AG08395 (cell line): Measurements from ENCODE around the gene SLC38A10.

Experiments
- DNase-seq: peaks from one replicate; pipeline ENCODE4 v3.0.0; 2012; ENCODE audit warnings: mixed read lengths, low spot score

SLC38A10 gene

GRCh38 chr17:81330884-81331245 is 35.8 kb upstream of the SLC38A10 start:
- no peak for DNase-seq

- no peak for DNase-seq
These were observed 35.1 kb upstream of the SLC38A10 start for GRCh38 chr17:81329927-81330883.

GRCh38 chr17:81328978-81329926 is 34.1 kb upstream of the SLC38A10 start:
- peak; percentile 95 for DNase-seq

- no peak for DNase-seq
These were observed 33.4 kb upstream of the SLC38A10 start for GRCh38 chr17:81328489-81328888.

- no peak for DNase-seq
These were observed 30.7 kb upstream of the SLC38A10 start for GRCh38 chr17:81325714-81326358.

GRCh38 chr17:81324851-81325713 is 30.0 kb upstream of the SLC38A10 start:
- no peak for DNase-seq

- DNase-seq = no peak
These were observed 29.2 kb upstream of the SLC38A10 start for GRCh38 chr17:81324177-81324850.

GRCh38 chr17:81323411-81323868 is 28.3 kb upstream of the SLC38A10 start:
- DNase-seq = peak; percentile 49

- no peak for DNase-seq
These were observed 27.9 kb upstream of the SLC38A10 start for GRCh38 chr17:81323083-81323369.

- peak; percentile 66 for DNase-seq
These were observed 27.4 kb upstream of the SLC38A10 start for GRCh38 chr17:81322271-81323082.

GRCh38 chr17:81317961-81318605 is 23.0 kb upstream of the SLC38A10 start:
- no peak for DNase-seq

- DNase-seq = no peak
These were observed 22.4 kb upstream of the SLC38A10 start for GRCh38 chr17:81317530-81317821.

- no peak for DNase-seq
These were observed 20.8 kb upstream of the SLC38A10 start for GRCh38 chr17:81315885-81316391.

GRCh38 chr17:81315129-81315884 is 20.2 kb upstream of the SLC38A10 start:
- no peak for DNase-seq

GRCh38 chr17:81314398-81315081 is 19.4 kb upstream of the SLC38A10 start:
- DNase-seq = no peak

- DNase-seq = no peak
These were observed 18.8 kb upstream of the SLC38A10 start for GRCh38 chr17:81313776-81314397.

GRCh38 chr17:81312624-81313325 is 17.7 kb upstream of the SLC38A10 start:
- no peak for DNase-seq
